HFFc6 (cell line): ENCODE measurements around the gene ZNF473. TPM values are rescaled to one million over a fixed set of nuclear protein-coding genes. Genes with fewer than 3 reads are reported as not detected.

ENCODE experiments used
- DNase-seq: peaks from one replicate; pipeline ENCODE4 v3.0.0-alpha.2; 2018
- H3K27ac Mint-ChIP-seq: 2 replicates; pipeline ENCODE4 v1.8.0; 2020; ENCODE audit warnings: mild to moderate bottlenecking, mixed read lengths
- H3K27me3 Mint-ChIP-seq: 2 replicates; pipeline ENCODE4 v1.8.0; 2021; ENCODE audit warnings: mild to moderate bottlenecking, moderate library complexity, mixed read lengths; ENCODE audit not compliant: insufficient read depth
- H3K36me3 Mint-ChIP-seq: 2 replicates; pipeline ENCODE4 v1.8.0; 2021; ENCODE audit warnings: low read depth, mixed read lengths
- H3K4me1 Mint-ChIP-seq: 2 replicates; pipeline ENCODE4 v1.8.0; 2020; ENCODE audit warnings: low read depth, mixed read lengths
- H3K4me3 Mint-ChIP-seq: 2 replicates; pipeline ENCODE4 v1.8.0; 2020; ENCODE audit warnings: mild to moderate bottlenecking, moderate library complexity, mixed read lengths
- H3K9me3 Mint-ChIP-seq: 2 replicates; pipeline ENCODE4 v1.8.0; 2020; ENCODE audit warnings: mild to moderate bottlenecking, mixed read lengths
- CTCF ChIP-seq: fragments of 200-600 bp; sonication (generic); IDR thresholded peaks from 2 replicates; pipeline ENCODE4 v1.5.0; 2021; ENCODE audit warnings: antibody characterized with exemption, mild to moderate bottlenecking
- total RNA-seq, 6 experiments: library from RNA; stranded (reverse); fragmentation: NEBNext Ultra II Directional; extraction: Animal tissue kit (Norgen Biotek cat#: 25700); gene quantifications; 2 replicates in 1 of 6; 3 replicates in 5 of 6; pipeline ENCODE4 v1.2.3, GENCODE V29; 2021

The ZNF473 gene
- total RNA-seq, 6 experiments from 2014 or later, result 5.4 to 7.4 (median 6.6) TPM

- no peak for TF ChIP-seq CTCF
- no peaks in the 10 kb centered on the region; the same call in 1 of the 2 replicates for H3K27me3 Mint-ChIP-seq
- no peak for DNase-seq
- peaks cover 6% of the 10 kb centered on the region; the same call in 1 of the 2 replicates for H3K4me1 Mint-ChIP-seq
- H3K27ac Mint-ChIP-seq, result no peak overlapping the region
- peaks cover 91% of the 10 kb centered on the region for H3K36me3 Mint-ChIP-seq
- H3K4me3 Mint-ChIP-seq, result no peak overlapping the region
- H3K9me3 Mint-ChIP-seq, result peaks cover 54% of the 10 kb centered on the region
Measured at GRCh38 chr19:50042363-50043024, 16.7 kb downstream of the ZNF473 start.

- H3K9me3 Mint-ChIP-seq, result peaks cover 69% of the 10 kb centered on the region
- TF ChIP-seq CTCF, result no peak
- H3K27ac Mint-ChIP-seq, result 0 out of 2 replicates have a peak overlapping the region, but pooled peaks have one; percentile 1
- peaks cover 97% of the 10 kb centered on the region for H3K36me3 Mint-ChIP-seq
- H3K4me1 Mint-ChIP-seq, result peaks cover 6% of the 10 kb centered on the region; the same call in 1 of the 2 replicates
- no peak for DNase-seq
- H3K4me3 Mint-ChIP-seq, result no peak overlapping the region
- no peaks in the 10 kb centered on the region; the same call in 1 of the 2 replicates for H3K27me3 Mint-ChIP-seq
Measured at GRCh38 chr19:50043967-50044366, 18.2 kb downstream of the ZNF473 start.

GRCh38 chr19:50044922-50045321 lies 19.1 kb downstream of the ZNF473 start:
- Mint-ChIP-seq H3K27me3 (no peaks in the 10 kb centered on the region; the same call in none of the 2 replicates), H3K4me1 (peaks cover 3% of the 10 kb centered on the region; the same call in 1 of the 2 replicates), H3K27ac (no peak overlapping the region), H3K9me3 (peaks cover 75% of the 10 kb centered on the region), H3K36me3 (peaks cover 88% of the 10 kb centered on the region), H3K4me3 (no peak overlapping the region)
- no peak for DNase-seq
- no peak for TF ChIP-seq CTCF

DNA sequence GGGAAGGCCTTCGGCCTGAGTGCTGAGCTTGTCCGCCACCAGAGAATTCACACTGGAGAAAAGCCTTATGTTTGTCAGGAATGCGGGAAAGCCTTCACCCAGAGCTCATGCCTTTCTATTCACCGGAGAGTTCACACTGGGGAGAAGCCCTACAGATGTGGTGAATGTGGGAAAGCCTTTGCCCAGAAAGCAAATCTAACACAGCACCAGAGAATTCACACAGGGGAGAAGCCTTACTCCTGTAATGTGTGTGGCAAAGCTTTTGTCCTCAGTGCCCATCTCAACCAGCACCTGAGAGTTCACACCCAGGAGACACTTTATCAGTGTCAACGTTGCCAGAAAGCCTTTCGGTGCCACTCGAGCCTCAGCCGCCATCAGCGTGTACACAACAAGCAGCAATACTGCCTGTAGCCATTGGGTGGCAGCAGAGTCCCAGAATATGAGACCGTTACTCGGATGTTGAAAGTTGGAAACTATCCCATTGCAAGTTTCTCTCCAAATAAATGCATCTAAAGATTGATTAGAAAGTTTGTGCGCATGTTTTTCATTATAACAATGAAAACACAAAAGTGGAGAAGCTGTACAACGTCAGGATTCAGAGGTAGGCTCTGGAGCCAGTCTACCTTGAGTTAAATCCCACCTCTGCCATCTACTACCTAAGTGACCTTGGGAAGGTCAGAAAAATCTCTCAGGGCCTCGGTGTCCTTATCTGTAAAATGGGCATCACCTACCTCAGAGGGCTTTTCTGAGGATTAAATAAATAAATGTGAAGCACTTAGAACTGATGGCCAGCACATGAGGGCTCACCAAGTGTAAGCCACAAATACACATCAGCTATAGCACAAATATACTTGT lies 21.1 kb downstream of the ZNF473 start:
- no peak for DNase-seq
- peaks cover 76% of the 10 kb centered on the region for H3K36me3 Mint-ChIP-seq
- H3K27me3 Mint-ChIP-seq, result peaks cover 3% of the 10 kb centered on the region
- peaks cover 84% of the 10 kb centered on the region for H3K9me3 Mint-ChIP-seq
- H3K27ac Mint-ChIP-seq, result no peak overlapping the region
- no peak overlapping the region for H3K4me3 Mint-ChIP-seq
- H3K4me1 Mint-ChIP-seq, result no peaks in the 10 kb centered on the region
- peak; percentile 76 for TF ChIP-seq CTCF

GRCh38 chr19:50047671-50048070 lies 21.9 kb downstream of the ZNF473 start:
- H3K27me3 Mint-ChIP-seq, result peaks cover 3% of the 10 kb centered on the region
- no peak overlapping the region for H3K27ac Mint-ChIP-seq
- H3K9me3 Mint-ChIP-seq, result peaks cover 77% of the 10 kb centered on the region
- TF ChIP-seq CTCF, result no peak
- peaks cover 68% of the 10 kb centered on the region for H3K36me3 Mint-ChIP-seq
- H3K4me3 Mint-ChIP-seq, result no peak overlapping the region
- no peak for DNase-seq
- no peaks in the 10 kb centered on the region for H3K4me1 Mint-ChIP-seq
